AG20443 (cell line): ENCODE measurements around the gene MYCN.

ENCODE experiments used
- DNase-seq: peaks from one replicate; pipeline ENCODE4 v3.0.0; 2012; ENCODE audit warnings: low spot score, mixed read lengths

MYCN gene

DNA sequence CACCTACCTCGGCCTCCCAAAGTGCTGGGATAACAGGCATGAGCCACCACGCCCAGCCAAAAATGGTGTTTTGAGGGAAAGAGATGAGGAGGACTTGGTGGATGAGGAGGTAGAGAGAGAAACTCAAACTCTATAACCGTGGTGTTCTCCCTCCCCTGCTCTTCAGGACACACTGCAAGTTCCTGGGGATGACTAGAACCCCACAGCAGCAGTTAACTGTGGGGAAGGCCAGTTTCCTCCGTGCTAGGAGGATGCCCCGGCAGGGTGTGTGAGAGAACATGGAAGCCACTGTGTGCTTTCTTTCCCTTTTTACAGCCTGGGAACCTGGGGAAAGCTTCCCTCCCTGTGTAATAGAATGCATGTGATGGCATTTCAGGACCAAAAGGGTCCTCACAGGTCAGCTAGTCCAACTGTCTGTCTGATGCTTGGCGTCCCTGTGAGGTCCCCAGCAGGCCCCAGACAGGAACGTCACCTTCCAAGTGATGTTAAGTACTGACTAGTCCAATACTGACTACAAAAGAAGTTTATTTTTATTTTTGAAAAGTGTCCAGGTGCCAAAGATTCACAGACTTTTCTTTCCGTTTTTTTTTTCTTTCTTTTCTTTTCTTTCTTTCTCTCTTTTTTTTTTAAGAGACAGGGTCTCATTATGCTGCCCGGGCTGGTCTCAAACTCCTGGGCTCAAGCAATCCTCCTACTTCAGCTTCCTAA lies 38.9 kb downstream of the MYCN start:
- DNase-seq = no peak

DNA sequence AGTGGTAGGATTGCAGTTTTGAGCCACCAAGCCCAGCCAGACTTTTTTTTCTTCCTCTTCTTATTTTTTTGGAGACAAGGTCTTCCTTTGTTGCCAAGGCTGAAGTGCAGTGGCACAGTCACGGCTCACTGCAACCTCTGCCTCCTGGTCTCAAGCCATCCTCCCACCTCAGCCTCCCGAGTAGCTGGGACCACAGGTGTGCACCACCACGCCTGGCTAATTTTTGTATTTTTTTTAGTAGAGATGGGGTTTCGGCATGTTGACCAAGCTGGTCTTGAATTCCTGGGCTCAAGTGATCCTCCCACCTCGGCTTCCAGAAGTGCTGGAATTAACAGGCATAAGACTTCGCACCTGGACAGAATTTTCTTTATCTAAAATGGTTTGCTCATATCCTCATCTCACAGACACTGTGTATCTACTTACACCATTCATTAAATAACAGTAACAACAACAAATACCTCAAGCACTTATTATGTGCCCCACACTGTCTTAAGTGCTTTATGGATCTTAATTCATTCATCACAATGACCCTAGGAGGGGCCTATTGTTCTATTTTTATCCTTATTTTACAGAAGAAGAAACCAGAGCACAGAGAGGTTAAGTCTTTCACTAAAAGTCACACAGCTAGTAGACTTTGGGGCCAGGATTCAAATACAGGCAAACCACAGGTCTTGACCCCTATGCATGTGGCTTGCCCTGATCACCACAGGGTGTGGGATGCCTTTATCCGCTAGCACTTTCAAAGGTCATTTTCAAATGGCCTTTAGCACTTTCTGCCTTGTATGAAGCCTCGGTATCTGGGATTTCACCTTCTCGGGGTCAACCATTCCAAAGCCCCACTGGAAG lies 39.6 kb downstream of the MYCN start:
- no peak for DNase-seq

DNA sequence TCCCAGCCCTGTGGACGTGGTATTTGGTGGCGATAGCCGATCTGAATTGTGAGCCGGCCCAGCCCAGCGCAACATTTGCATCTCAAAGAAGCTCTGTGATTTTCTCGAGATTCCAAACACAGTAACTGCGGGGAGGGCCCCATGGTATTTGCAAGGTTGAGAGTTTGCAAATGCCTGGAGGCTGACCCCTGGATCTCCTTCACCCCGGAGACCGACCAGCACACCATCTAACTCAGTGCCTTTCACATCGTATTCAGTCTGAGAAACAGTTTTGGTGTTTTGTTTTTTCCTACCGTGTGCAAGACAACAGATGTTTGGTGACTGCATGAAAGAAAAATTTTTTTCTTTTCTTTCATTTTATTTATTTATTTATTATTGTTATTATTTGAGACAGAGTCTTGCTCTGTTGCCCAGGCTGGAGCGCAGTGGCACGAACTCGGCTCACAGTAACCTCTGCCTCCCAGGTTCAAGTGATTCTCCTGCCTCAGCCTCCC lies 40.3 kb downstream of the MYCN start:
- DNase-seq = no peak

DNA sequence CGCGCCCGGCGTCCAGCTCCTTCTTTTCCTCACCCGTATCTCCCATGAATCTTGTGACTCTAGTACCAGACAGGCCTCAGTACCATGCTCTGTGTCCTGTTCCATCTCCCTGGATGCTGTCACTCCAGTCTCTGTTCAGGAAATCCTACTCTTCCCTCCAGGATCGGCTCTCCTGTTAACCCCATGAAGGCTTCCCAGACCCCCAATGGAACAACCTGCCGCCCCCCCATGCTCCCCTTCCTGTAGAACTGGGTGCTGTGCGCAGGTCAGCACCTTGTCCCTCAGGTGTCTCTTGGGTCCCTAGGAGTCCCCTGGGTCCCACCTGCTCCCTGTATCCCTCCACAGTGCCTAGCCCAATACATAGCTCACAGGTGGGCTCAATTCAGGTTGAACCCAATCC lies 41.3 kb downstream of the MYCN start:
- DNase-seq = no peak

DNA sequence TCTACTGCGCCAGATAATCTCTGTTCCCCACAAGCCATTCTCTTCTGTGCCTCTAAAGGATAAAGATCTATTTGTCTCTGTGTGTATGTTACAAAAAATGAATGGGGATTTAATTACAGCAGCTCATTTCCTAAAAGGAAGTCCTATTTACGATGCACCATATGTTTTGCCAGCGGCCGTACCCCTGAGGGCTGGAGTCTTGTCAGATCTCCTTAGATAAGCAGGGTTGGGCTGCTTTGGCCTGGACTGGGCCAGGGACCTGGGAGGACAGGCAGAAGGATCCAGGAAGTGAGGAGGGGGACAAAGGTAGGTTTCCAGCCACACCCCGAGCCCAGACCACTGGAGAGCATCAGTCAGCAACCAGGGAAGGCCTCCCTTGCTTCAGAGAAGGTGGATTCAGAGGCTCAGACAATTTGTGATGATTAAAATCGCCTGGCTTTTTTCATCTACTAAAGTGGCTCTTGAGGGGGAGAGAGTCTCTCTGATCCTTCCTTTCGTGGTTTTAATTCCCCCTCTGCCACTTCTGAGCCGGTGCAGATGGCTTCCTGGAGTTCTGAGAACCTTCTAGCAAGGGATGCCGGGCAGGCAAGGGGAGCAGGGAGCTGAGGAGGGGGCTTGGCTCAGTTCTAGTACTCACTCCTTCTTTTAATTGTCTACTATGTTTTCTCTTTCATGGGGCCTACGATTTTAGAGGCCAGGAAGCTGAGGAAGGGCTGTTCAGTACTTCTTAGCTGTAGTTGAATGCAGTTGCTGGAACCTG lies 42.1 kb downstream of the MYCN start:
- no peak for DNase-seq

DNA sequence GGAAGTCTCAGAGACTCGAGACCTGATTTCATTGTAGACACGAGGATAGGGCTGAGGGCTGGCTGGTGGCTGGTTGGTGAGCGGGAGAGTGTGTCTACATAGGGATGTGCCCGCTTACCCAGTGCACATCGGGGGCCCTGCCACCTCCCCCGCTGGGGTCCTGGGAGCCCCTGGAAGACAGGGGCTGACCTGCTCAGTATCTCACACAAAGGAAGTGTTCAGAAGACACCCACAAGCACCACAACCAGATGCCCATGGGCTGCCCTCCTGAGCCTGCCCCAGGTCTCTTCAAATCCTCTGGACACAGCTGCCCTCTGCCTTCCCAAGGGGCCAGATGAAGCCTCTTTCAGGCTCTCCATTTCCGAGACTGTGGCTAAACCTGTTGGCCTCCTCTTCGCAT lies 43.1 kb downstream of the MYCN start:
- DNase-seq = no peak

DNA sequence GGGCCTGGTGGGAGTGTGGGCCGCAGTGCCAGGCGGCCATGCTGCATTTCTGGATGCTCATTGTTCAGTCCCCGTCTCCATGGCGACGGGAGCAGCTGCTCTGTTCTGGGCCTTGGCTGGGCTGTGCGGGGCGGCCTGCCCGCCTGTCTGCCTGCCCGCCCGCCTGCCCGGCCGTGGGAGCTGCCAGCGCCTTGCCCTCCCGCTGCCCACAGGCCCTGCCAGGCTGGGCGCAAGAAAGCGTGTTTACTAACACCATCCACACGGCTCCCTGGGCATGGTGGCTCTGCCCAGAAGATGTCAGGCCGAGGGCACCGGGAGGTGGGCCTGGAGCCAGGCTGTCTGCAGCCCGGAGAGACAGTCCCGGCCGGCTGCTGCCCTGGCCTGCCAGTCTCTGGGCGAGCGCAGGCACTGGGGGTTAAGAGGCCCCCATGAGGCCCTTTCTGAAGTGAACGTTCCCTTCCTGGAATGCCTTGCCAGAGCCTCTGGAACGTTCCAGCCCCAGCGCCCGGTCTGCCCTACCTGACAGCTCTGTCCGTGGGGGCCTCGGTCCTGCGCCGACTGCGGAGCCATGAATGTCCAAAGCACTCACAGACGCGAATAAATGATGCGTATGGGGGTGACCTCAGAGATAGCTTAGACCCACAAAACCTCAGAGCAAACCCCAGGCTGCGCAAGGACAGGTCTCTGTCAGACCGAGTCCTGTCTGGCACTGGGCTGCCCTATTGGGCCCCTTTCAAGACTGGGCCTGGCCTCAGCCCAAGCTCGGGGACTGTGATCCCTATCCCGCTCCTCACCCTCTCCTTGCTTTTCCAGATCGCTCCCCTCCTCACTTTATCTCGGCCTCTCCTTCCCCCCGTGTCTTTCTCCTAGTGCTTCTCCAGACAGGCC lies 44.3 kb downstream of the MYCN start:
- no peak for DNase-seq

DNA sequence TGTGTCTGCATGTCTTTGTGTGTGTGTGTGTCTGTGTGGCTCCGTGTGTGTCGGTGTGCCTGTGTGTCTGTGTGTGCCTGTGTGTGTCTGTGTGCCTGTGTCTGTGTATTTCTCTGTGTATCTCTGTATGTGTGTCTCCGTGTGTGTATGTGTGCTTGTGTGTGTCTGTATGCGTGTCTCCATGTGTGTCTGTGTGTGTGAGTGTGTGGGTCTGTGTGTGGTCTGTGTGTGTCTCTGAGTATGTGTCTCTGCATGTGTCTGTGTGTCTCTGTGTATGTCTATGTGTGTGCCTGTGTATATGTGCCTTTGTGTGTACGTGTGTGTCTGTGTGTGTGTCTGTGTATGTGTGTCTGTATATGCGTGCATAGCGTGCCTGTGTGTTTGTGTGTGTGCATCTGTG lies 45.2 kb downstream of the MYCN start:
- DNase-seq = no peak

DNA sequence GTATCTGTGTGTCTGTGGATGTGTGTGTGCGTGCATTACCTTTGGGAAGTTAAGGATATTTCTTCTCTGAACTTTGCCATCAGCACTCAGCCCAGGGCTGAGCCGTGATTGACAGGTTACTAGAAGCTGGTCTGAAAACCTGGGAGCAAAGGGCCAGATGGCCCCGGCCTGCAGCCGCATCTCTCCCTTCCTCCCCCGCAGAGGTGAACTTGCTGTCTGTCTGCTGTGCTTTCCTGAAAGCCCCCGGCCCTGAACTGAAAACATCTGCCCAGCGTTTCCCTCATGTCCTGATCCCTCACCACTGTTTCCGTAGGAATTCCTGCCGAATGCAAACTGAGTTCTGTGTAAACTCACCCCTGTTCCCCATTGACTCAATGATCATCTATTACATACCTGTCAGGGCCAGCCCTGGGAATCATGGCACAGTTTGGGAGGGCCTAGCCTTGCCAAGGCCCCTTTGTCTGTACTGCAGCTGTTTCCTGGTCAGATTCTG lies 45.8 kb downstream of the MYCN start:
- no peak for DNase-seq

DNA sequence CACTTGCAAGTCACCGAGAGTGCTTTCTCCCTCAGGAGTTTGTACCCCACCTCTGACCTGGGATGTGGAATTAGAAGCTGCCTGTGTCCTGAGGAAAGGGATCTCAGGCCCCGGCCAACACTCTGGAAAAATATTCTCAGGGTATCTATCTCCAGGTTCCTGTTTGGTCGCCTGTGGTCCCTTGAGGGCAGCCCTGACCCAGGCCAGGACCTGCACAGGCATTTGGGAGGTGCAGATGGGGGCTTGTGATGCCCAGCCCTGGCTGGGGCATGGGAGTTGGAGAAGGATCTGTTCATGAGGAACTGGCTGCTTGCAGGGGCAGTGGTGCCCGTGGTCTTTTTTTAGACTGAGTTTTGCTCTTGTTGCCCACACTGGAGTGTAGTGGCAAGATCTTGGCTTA lies 46.3 kb downstream of the MYCN start:
- no peak for DNase-seq

DNA sequence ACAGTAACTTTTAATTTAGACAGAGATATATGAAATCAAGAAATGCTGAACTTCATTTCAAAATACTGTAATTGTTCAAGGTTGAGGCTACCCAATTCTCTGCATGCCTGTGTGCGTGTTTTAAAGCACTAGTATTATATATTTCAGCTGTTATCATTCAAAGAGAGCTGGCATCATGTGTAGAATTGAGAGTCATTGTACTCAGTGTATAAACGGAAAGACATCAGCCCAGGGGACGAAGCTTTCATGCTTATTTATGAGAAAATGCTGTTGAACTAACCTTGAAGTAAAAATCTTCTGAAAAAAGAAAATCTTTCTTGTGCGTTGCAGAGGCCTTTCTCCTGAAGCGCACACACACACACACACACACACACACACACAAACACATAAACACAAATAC lies 48.4 kb downstream of the MYCN start:
- DNase-seq = no peak

DNA sequence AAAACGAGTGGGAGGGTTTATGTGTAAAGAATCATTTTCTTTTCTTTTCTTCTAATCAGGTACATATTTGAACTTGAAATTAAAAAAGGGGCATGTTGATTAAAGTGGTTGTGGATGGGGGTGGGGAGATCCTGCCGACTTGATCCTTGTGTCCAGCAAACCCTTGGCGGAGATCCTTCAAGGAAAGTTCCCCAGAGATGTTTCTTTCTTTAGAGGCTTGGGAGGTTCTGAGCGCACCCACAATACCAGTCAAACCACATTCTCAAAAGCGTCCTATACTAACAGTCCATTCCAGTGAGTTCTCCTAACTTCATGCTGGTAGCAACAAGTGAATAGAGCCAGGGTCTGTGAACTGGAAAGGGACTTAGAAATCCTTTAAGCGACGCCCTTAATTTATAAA lies 49.2 kb downstream of the MYCN start:
- DNase-seq = no peak

DNA sequence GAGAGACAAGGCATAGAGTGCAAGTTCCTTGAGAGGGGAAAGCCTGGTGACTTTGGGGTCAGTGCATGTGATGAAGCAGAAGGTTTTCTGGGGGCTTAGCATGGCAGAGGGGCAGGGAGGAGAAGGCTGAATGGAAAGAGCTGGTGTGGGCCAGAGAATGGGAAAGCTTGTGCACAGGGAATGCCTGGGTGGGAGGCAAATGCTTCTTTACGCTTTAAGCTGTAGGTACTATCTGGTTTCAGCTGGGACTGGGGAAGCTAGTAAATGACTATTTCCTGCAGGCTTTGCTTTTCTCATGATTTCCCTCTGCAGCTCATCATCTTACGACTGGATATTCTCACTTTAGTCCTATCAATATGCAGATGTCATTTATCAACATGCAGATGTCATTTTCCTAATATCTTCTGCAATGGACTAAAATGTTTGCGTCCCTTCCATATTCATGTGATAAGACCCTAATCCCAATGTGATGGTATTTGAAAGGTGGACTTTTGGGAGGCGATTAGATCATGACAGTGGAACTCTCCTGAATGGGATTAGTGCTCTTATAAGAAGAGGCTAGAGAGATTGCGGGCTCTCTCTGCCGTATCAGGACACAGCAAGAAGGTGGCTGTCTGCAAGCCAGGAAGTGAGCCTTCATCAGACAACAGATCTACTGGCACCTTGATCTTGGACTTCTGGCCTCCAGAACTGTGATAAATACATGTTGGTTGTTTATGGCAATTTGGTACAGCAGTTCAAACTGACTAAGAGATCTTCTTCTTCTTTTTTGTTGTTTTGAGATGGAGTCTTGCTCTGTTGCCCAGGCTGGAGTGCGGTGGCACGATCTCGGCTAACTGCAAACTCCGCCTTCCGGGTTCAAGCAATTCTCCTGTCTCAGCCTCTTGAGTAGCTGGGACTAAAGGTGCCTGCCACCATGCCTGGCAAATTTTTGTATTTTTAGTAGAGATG lies 50.1 kb downstream of the MYCN start:
- no peak for DNase-seq

DNA sequence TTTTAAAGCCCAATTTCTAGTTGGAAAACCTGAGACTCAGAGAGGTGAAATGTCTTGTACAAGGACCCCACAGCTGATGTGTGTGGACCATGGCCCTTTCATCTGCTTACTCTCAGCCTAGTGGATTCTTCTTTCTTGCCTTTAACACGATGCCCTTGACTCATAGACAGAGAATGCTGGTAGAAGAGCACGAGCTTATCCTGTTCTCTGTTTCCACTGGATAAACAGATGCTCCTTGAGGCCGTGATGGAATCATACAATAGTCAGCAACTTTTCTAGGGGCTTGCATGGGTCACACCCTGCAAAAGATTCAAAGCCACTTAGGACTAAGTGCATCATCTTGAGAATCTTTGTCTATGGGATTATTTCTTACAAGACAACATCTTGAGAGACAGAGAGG lies 50.9 kb downstream of the MYCN start:
- DNase-seq = no peak

DNA sequence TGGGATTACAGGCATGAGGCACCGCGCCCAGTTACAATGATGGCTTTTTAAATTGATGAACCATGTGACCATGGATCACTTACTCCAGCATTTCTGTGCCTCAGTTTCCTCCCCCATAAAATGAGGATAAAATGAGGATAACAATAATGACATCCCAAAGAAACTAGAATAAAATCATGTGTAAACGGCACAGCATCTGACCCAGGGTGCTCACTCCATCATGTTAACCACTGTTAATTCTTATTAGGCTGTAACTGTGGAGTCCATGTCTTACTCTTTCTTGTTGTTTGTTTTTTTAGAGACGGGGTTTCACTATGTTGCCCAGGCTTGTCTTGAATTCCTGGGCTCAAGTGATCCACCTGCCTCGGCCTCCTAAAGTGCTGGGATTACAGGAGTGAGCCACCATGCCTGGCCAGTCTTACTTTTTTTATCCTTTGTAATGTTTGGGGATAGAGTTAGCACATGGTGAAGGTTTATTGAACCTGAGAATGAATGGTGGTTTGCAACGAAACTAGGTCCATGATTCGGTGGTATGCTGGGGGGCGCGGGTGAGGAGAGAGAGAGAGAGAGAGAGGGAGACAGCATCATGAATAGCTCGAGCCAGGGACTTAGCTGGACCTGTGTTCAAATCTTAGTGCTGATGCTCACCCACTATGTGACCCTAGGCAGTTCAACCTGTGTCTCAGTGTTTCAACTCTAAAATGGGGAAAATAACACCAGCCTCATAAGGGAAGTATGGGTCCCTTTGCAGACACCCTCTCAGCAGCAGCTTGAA lies 52.3 kb downstream of the MYCN start:
- DNase-seq = no peak

DNA sequence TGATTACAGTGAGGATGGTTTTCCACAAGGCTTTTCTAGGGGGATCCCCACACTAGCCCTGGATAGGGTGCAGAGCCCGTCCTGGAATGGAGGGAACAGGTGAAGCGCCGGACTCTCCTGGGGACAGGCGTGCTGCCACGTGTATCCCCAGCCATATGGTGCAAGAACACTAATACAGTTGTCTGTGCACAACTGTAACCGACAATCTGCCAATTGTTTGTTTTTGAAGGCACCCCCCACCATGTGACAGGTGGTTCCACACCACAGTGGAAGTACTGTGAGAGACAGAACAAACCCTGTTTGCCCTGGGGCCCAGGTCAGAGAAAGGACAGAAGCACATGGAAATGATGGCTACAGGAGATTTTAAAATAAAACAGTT lies 52.9 kb downstream of the MYCN start:
- no peak for DNase-seq

DNA sequence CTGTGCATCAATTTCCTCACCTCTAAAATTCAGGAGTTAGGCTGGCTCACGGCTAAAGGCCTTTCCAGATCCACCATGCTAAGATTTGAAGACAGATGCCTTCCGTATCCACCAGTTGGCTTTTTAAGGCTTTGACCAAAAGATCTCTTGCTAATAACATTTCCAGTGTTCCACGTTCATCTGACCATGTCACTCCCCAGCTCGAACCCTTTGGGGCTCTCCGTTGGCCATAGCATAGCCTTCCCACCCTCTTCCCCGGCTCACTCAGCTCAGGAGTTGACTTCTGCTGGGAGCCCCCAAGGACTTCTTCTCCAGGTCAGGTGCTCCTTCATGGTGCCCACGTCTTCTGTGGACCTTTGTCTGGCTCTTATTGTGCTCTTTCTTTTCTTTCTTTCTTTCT lies 53.3 kb downstream of the MYCN start:
- no peak for DNase-seq

DNA sequence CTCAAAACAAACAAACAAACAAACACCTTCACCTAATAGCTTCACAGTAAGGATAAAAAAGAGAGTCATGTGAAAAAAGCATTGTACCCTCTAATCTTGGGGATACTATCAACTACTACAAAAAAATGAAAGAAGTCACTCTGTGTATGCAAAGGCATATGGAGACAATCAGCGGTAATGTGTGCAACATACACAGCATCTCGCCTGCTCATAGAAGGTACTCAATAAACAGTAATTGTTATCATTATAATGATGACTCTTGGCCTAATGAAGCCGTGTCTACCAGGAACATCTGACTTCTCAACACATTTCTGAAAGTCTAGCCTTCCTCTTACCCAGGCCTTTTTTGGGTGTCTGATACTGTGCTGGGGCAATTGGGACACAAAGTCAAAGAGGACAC lies 55.3 kb downstream of the MYCN start:
- DNase-seq = no peak
